ENCODE data around the gene TRHDE. TPM values are rescaled to one million over a fixed set of nuclear protein-coding genes. Genes with fewer than 3 reads are reported as not detected.

The TRHDE gene
- total RNA-seq, 1 experiment from 2014 or later: 1.9 TPM

DNA sequence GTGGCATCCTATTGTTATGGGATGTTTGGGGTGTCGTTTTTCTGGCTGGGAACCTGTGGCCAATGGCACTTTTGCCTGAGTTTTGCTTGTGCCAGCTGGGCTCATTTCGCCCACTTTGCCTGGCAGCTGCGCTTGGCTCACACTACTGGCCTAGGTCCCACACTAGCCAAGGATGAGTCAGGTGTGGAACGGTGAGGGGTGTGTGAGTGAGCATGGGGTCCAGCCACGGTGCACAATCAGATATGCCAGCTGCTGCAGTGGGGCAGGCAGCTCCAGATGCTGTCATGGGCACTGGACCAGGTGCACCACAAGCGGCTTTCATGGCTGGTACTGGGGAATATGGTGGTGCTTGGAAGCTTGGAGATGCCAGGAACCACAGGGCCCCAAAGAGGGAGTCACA lies 21.5 kb downstream of the TRHDE start:
- no peaks in the 10 kb centered on the region for H3K36me3 ChIP-seq (ENCODE audit: control insufficient read depth, insufficient read depth, low read length)
- in situ Hi-C loops (cut with HindIII; ENCODE audit: low pct_unique_long_range_greater_than_20kb, low sequenced_read_pairs) (no loop called here), intact Hi-C loops (cut with micrococcal nuclease; ENCODE audit: unreplicated experiment) (no loop called here)
- DNase-seq (ENCODE audit: low read depth, low spot score): no peak
- no peaks in the 10 kb centered on the region for H3K27me3 ChIP-seq (ENCODE audit: control insufficient read depth, insufficient read depth, low read length)
- ChIA-PET POLR2A (no interaction called here), CTCF (no interaction called here)
- H3K4me1 ChIP-seq (ENCODE audit: control insufficient read depth, insufficient read depth, low read length): no peaks in the 10 kb centered on the region
- BruUV-seq (replicated peaks): no TSS peak
- H3K9me3 ChIP-seq (ENCODE audit: control insufficient read depth, insufficient read depth, low read depth, low read length): no peaks in the 10 kb centered on the region
- no peak for TF ChIP-seq POLR2AphosphoS5 (IDR thresholded peaks at IDR 0.05; ENCODE audit: low read depth, low read length)
- TF ChIP-seq TCF7L2 (IDR thresholded peaks at IDR 0.05; ENCODE audit: low read depth, low read length): no peak
- TF ChIP-seq CTCF (IDR thresholded peaks at IDR 0.05): no peak
- TF ChIP-seq, protein P1, sequence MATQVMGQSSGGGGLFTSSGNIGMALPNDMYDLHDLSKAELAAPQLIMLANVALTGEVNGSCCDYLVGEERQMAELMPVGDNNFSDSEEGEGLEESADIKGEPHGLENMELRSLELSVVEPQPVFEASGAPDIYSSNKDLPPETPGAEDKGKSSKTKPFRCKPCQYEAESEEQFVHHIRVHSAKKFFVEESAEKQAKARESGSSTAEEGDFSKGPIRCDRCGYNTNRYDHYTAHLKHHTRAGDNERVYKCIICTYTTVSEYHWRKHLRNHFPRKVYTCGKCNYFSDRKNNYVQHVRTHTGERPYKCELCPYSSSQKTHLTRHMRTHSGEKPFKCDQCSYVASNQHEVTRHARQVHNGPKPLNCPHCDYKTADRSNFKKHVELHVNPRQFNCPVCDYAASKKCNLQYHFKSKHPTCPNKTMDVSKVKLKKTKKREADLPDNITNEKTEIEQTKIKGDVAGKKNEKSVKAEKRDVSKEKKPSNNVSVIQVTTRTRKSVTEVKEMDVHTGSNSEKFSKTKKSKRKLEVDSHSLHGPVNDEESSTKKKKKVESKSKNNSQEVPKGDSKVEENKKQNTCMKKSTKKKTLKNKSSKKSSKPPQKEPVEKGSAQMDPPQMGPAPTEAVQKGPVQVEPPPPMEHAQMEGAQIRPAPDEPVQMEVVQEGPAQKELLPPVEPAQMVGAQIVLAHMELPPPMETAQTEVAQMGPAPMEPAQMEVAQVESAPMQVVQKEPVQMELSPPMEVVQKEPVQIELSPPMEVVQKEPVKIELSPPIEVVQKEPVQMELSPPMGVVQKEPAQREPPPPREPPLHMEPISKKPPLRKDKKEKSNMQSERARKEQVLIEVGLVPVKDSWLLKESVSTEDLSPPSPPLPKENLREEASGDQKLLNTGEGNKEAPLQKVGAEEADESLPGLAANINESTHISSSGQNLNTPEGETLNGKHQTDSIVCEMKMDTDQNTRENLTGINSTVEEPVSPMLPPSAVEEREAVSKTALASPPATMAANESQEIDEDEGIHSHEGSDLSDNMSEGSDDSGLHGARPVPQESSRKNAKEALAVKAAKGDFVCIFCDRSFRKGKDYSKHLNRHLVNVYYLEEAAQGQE (IDR thresholded peaks at IDR 0.05; ENCODE audit: insufficient read depth in 1 of 2, low read depth in 2 of 2, low read length in 1 of 2): no peak
- no peak for TF ChIP-seq SIN3A (IDR thresholded peaks at IDR 0.05; ENCODE audit: borderline replicate concordance, insufficient read depth, low read depth, low read length)
- ATAC-seq: no peak
- H3K4me3 ChIP-seq (ENCODE audit: low read depth in 2 of 2, low read length in 2 of 2): no peak overlapping the region
- H3K27ac ChIP-seq (ENCODE audit: low read length): no peak overlapping the region

DNA sequence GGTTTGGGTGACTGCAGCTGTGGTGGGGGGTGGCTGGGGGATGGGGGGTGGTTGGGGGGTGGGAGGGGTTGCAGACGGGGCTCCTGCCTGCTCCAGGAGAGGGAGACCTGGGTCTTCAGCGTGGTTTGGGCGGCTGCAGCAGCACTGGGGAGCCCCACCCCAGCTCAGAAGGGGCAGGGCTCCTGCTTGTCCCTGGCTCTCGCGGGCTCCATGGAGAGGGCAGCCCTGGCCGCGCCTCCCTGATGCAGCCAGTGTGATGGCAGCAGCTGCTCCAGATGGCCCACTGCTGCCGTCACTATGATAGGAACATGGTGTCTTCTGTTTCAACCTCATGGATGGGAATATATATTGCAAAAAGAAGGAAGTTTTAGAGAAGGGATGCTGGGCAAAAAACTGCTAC lies 22.9 kb downstream of the TRHDE start:
- POLR2A ChIA-PET: interaction anchor here (0.6 kb wide), 1 partner anchor 1154 kb away, joined by 6 read pairs; no protein-coding TSS in a partner anchor

More for the DNA sequence above, 22.9 kb downstream of the TRHDE start:
- BruUV-seq (replicated peaks): no TSS peak
- in situ Hi-C loops (cut with HindIII; ENCODE audit: low pct_unique_long_range_greater_than_20kb, low sequenced_read_pairs) (no loop called here), intact Hi-C loops (cut with micrococcal nuclease; ENCODE audit: unreplicated experiment) (no loop called here)
- TF ChIP-seq CTCF (IDR thresholded peaks at IDR 0.05) (no peak), SIN3A (IDR thresholded peaks at IDR 0.05; ENCODE audit: borderline replicate concordance, insufficient read depth, low read depth, low read length) (no peak), TCF7L2 (IDR thresholded peaks at IDR 0.05; ENCODE audit: low read depth, low read length) (no peak), POLR2AphosphoS5 (IDR thresholded peaks at IDR 0.05; ENCODE audit: low read depth, low read length) (no peak)
- TF ChIP-seq, protein P1 (IDR thresholded peaks at IDR 0.05; ENCODE audit: insufficient read depth in 1 of 2, low read depth in 2 of 2, low read length in 1 of 2): no peak
- Histone ChIP-seq H3K36me3 (ENCODE audit: control insufficient read depth, insufficient read depth, low read length) (no peaks in the 10 kb centered on the region), H3K9me3 (ENCODE audit: control insufficient read depth, insufficient read depth, low read depth, low read length) (no peaks in the 10 kb centered on the region), H3K4me1 (ENCODE audit: control insufficient read depth, insufficient read depth, low read length) (no peaks in the 10 kb centered on the region), H3K27ac (ENCODE audit: low read length) (no peak overlapping the region), H3K4me3 (ENCODE audit: low read depth in 2 of 2, low read length in 2 of 2) (no peak overlapping the region), H3K27me3 (ENCODE audit: control insufficient read depth, insufficient read depth, low read length) (no peaks in the 10 kb centered on the region)
- no peak for ATAC-seq
- no peak for DNase-seq (ENCODE audit: low read depth, low spot score)
- CTCF ChIA-PET: no interaction called here

Measured in Panc1 (cell line).